Heart left ventricle (tissue), 13 donors: ENCODE data around the gene SEC22A.

Source experiments
- CTCF ChIP-seq, 12 donors: fragments of 200-600 bp; sonication (generic) in 4 of 12; IDR thresholded peaks; one replicate each; pipeline versions ENCODE4 v1.5.0 to v1.8.0; 2018 to 2022; ENCODE audit warnings: antibody characterized with exemption in 12 of 12, mild to moderate bottlenecking in 5 of 12
- POLR2A ChIP-seq, 2 donors: fragments of 450-650 bp; IDR thresholded peaks; one replicate each; pipeline ENCODE4 v1.6.1; 2017; ENCODE audit warnings: antibody characterized with exemption in 2 of 2, mild to moderate bottlenecking in 2 of 2, moderate library complexity in 2 of 2
- donor health status: ischemic (EF 13 %, LVEDD 7.1; RV severe dilation, severe dysfunction).
- donor health status: DM: no; HTN: yes; CAD: no.
- donor health status: DM: no; HTN: no; CAD: no.
- donor health status: ischemic (EF 25% LVEDD 6.9; RV normal size, moderate dysfunction).
- donor health status: ischemic (EF 25% LVEDD 5.7; RV mildly dilated, moderate dysfunction).
- donor health status: ischemic (EF 35%, LVEDD 5.7; RV mildly dilated, moderate dysfunction).
- donor health status: nonischemic (EF 11% LVEDD 7.7; RV severe dilation, severe dysfunction).
- donor health status: DM: yes; HTN: yes; CAD: no.
- donor health status: PGD.
- donor health status: ischemic (EF 29% LVEDD 5.4; RV normal size, mild dysfunction).
- donor health status: nonischemic (EF 23%, LVEDD 6.1; RV moderate dilation, normal function).

- no peak for TF ChIP-seq POLR2A (IDR thresholded peaks at IDR 0.05)
- TF ChIP-seq CTCF (IDR thresholded peaks at IDR 0.05): no peak
Measured at GRCh38 chr3:123193448-123194101, 8.2 kb upstream of the SEC22A start.
